Measurements from ENCODE around the gene GJB5.

Gene GJB5

GRCh38 chr1:34776911-34777310, 22.1 kb downstream of the GJB5 start:
- FAIRE-seq (no peak), DNase-seq (ENCODE audit: insufficient read length, low spot score) (no peak)
- no peak for TF ChIP-seq CTCF (IDR thresholded peaks at IDR 0.05; ENCODE audit: insufficient read depth, missing control alignments)

- no peak for TF ChIP-seq CTCF (IDR thresholded peaks at IDR 0.05; ENCODE audit: insufficient read depth, missing control alignments)
- FAIRE-seq (no peak), DNase-seq (ENCODE audit: insufficient read length, low spot score) (no peak)
Observed at GRCh38 chr1:34777519-34778321, 22.9 kb downstream of the GJB5 start.

- TF ChIP-seq CTCF (IDR thresholded peaks at IDR 0.05; ENCODE audit: insufficient read depth, missing control alignments) = no peak
- FAIRE-seq (no peak), DNase-seq (ENCODE audit: insufficient read length, low spot score) (no peak)
Observed at GRCh38 chr1:34778381-34778780, 23.5 kb downstream of the GJB5 start.

GRCh38 chr1:34779005-34779404, 24.2 kb downstream of the GJB5 start:
- no peak for FAIRE-seq
- no peak for DNase-seq (ENCODE audit: insufficient read length, low spot score)
- no peak for TF ChIP-seq CTCF (IDR thresholded peaks at IDR 0.05; ENCODE audit: insufficient read depth, missing control alignments)

GRCh38 chr1:34779526-34779925, 24.7 kb downstream of the GJB5 start:
- TF ChIP-seq CTCF (IDR thresholded peaks at IDR 0.05; ENCODE audit: insufficient read depth, missing control alignments) = no peak
- no peak for FAIRE-seq
- DNase-seq (ENCODE audit: insufficient read length, low spot score) = no peak

- DNase-seq (ENCODE audit: insufficient read length, low spot score) (no peak), FAIRE-seq (no peak)
- TF ChIP-seq CTCF (IDR thresholded peaks at IDR 0.05; ENCODE audit: insufficient read depth, missing control alignments) = no peak
Observed at GRCh38 chr1:34779962-34780361, 25.1 kb downstream of the GJB5 start.

GRCh38 chr1:34780528-34780927, 25.7 kb downstream of the GJB5 start:
- TF ChIP-seq CTCF (IDR thresholded peaks at IDR 0.05; ENCODE audit: insufficient read depth, missing control alignments) = no peak
- no peak for FAIRE-seq
- no peak for DNase-seq (ENCODE audit: insufficient read length, low spot score)

Measured in D721Med (cell line).